ENCODE results near the gene NFKBIL1.

- TF ChIP-seq CTCF (IDR thresholded peaks at IDR 0.05) (no peak), POLR2AphosphoS5 (IDR thresholded peaks at IDR 0.05) (no peak), EP300 (IDR thresholded peaks at IDR 0.05) (no peak)
These were observed 3.8 kb upstream of the NFKBIL1 start for GRCh38 chr6:31543639-31544038.

Data from stomach (tissue), 4 donors.